ENCODE data around the gene TMED3. TPM values are rescaled to one million over a fixed set of nuclear protein-coding genes. Genes with fewer than 3 reads are reported as not detected.

The TMED3 gene
- total and polyA plus RNA-seq, 9 of the 15 experiments (the other 6 are each of a cell fraction or from before 2014, with no cell fraction given), result 6.1 to 89.6 (median 51.4) TPM

GRCh38 chr15:79283252-79284048, 27.5 kb upstream of the TMED3 start (continued):
- TF ChIP-seq TFAP4 (CRISPR knock-in tag; IDR thresholded peaks at IDR 0.05; ENCODE audit: borderline replicate concordance), result 0 out of 2 replicates have a peak, but pooled peaks have one; percentile 24

- no peak for ATAC-seq
- Histone ChIP-seq H3K9me1 (ENCODE audit: control insufficient read depth, insufficient read depth, low read length) (no peaks in the 10 kb centered on the region), H3K27me3 (ENCODE audit: control insufficient read depth in 2 of 2, insufficient read depth in 2 of 2, low read length in 2 of 2) (peaks cover 2 to 8% of the 10 kb centered on the region in 2 experiments; a peak in 1 of 5 replicates), H2AFZ (ENCODE audit: low read depth, low read length) (no peak overlapping the region), H3K4me2 (ENCODE audit: insufficient read depth, low read length) (no peak overlapping the region), H3K27ac (ENCODE audit: extremely low read depth, low read depth, low read length) (no peak overlapping the region), H3K79me2 (ENCODE audit: control insufficient read depth, insufficient read depth, low read length) (no peaks in the 10 kb centered on the region), H3K9me3 (replicated peaks; ENCODE audit: control insufficient read depth, insufficient read depth, low read depth, low read length) (no peaks in the 10 kb centered on the region), H4K20me1 (replicated peaks; ENCODE audit: control insufficient read depth, insufficient read depth, low read length) (no peaks in the 10 kb centered on the region), H3K4me1 (replicated peaks in 1 of 2; ENCODE audit: control insufficient read depth in 2 of 2, insufficient read depth in 2 of 2, low read length in 2 of 2) (no peaks in the 10 kb centered on the region), H3K36me3 (ENCODE audit: control insufficient read depth, insufficient read depth, low read length) (no peaks in the 10 kb centered on the region), H3K9ac (ENCODE audit: insufficient read depth in 1 of 2, low read depth in 2 of 2, low read length in 2 of 2) (no peak overlapping the region), H3K4me3 (no peak overlapping the region)
- POLR2A ChIA-PET, result no interaction called here
- in situ Hi-C loops (cut with MboI) (no loop called here), intact Hi-C loops (cut with micrococcal nuclease) (no loop called here)
- no peak for DNase-seq (ENCODE audit: extremely low read depth in 1 of 4, low spot score in 3 of 4)
- CTCF ChIA-PET (ENCODE audit: low intra/inter-chr PET ratio), result no interaction called here
- BruUV-seq (replicated peaks), result no TSS peak
- FAIRE-seq, result no peak
- 0% methylated on average over 6 of the region's 6 CpGs for WGBS (ENCODE audit: insufficient coverage, low coverage, missing lambda C conversion rate)
- no peak for TF ChIP-seq SMC3 (conservative IDR thresholded peaks at IDR 0.05; ENCODE audit: insufficient read depth, low read depth, low read length)
- no peak for TF ChIP-seq ZNF561 (CRISPR knock-in tag; conservative IDR thresholded peaks at IDR 0.05)
- TF ChIP-seq HMBOX1 (IDR thresholded peaks at IDR 0.05), result no peak
- TF ChIP-seq ETV6 (IDR thresholded peaks at IDR 0.05; ENCODE audit: borderline replicate concordance in 1 of 2, low read depth in 2 of 2, low read length in 1 of 2), result no peak
- TF ChIP-seq ETV6 (CRISPR knock-in tag; IDR thresholded peaks at IDR 0.05; ENCODE audit: borderline replicate concordance), result no peak
- no peak for TF ChIP-seq FOXP4 (CRISPR knock-in tag; IDR thresholded peaks at IDR 0.05; ENCODE audit: borderline replicate concordance)
- no peak for TF ChIP-seq HDAC2 (IDR thresholded peaks at IDR 0.05)
- TF ChIP-seq BCL6 (CRISPR knock-in tag; IDR thresholded peaks at IDR 0.05), result no peak
- no peak for TF ChIP-seq E4F1 (CRISPR knock-in tag; IDR thresholded peaks at IDR 0.05; ENCODE audit: borderline replicate concordance)
Measured at GRCh38 chr15:79290642-79291275, 20.2 kb upstream of the TMED3 start.
